Chondrocyte (in vitro differentiated cells): ENCODE measurements around the gene ASTN2. TPM values are rescaled to one million over a fixed set of nuclear protein-coding genes. Genes with fewer than 3 reads are reported as not detected.

ENCODE experiments used
- DNase-seq: peaks from one replicate; pipeline ENCODE4 v3.0.0; 2021; ENCODE audit warnings: mixed read lengths, low spot score
- H3K27ac Mint-ChIP-seq: one replicate; pipeline ENCODE4 v1.8.0; 2021; ENCODE audit warnings: mild to moderate bottlenecking, moderate library complexity, mixed read lengths; ENCODE audit not compliant: unreplicated experiment
- H3K27me3 Mint-ChIP-seq: 2 replicates; pipeline ENCODE4 v1.8.0; 2021; ENCODE audit warnings: low read depth, mixed read lengths
- H3K36me3 Mint-ChIP-seq: 2 replicates; pipeline ENCODE4 v1.8.0; 2021; ENCODE audit warnings: low read depth, mixed read lengths
- H3K4me1 Mint-ChIP-seq: 2 replicates; pipeline ENCODE4 v1.8.0; 2021; ENCODE audit warnings: low read depth, mild to moderate bottlenecking, mixed read lengths
- H3K4me3 Mint-ChIP-seq: one replicate; pipeline ENCODE4 v1.8.0; 2021; ENCODE audit warnings: mild to moderate bottlenecking, moderate library complexity, mixed read lengths; ENCODE audit not compliant: unreplicated experiment
- H3K9me3 Mint-ChIP-seq: 2 replicates; pipeline ENCODE4 v1.8.0; 2021; ENCODE audit warnings: low read depth, mixed read lengths
- CTCF ChIP-seq: fragments of 200-600 bp; sonication (generic); IDR thresholded peaks from 2 replicates; pipeline ENCODE4 v1.5.0; 2021; ENCODE audit warnings: antibody characterized with exemption, mild to moderate bottlenecking, moderate library complexity
- total RNA-seq: library from RNA; stranded (reverse); gene quantifications from 3 replicates; pipeline ENCODE4 v1.2.1, GENCODE V29; 2021

ASTN2 gene
- total RNA-seq, 1 donor from 2014 or later: 3.6 TPM

- no peak overlapping the region for H3K27ac Mint-ChIP-seq
Observed at GRCh38 chr9:117247266-117247665, 167.6 kb downstream of the ASTN2 start.

GRCh38 chr9:117245175-117245829 is 169.6 kb downstream of the ASTN2 start:
- no peak for TF ChIP-seq CTCF
- H3K36me3 Mint-ChIP-seq: no peaks in the 10 kb centered on the region
- H3K27me3 Mint-ChIP-seq: no peaks in the 10 kb centered on the region
- no peak overlapping the region for H3K4me3 Mint-ChIP-seq
- no peaks in the 10 kb centered on the region for H3K4me1 Mint-ChIP-seq
- no peaks in the 10 kb centered on the region for H3K9me3 Mint-ChIP-seq
- H3K27ac Mint-ChIP-seq: no peak overlapping the region
- DNase-seq: no peak

More at GRCh38 chr9:117247266-117247665, 167.6 kb downstream of the ASTN2 start:
- H3K27me3 Mint-ChIP-seq: no peaks in the 10 kb centered on the region
- H3K9me3 Mint-ChIP-seq: no peaks in the 10 kb centered on the region
- no peaks in the 10 kb centered on the region for H3K36me3 Mint-ChIP-seq
- DNase-seq: no peak
- no peak overlapping the region for H3K4me3 Mint-ChIP-seq
- TF ChIP-seq CTCF: peak; percentile 33
- no peaks in the 10 kb centered on the region for H3K4me1 Mint-ChIP-seq

- Mint-ChIP-seq H3K36me3 (no peaks in the 10 kb centered on the region), H3K4me3 (no peak overlapping the region), H3K27ac (no peak overlapping the region), H3K9me3 (no peaks in the 10 kb centered on the region), H3K4me1 (no peaks in the 10 kb centered on the region), H3K27me3 (no peaks in the 10 kb centered on the region)
- no peak for DNase-seq
- no peak for TF ChIP-seq CTCF
Observed at GRCh38 chr9:117242082-117242481, 172.8 kb downstream of the ASTN2 start.

- TF ChIP-seq CTCF: no peak
- no peaks in the 10 kb centered on the region for H3K9me3 Mint-ChIP-seq
Observed at GRCh38 chr9:117239428-117239827, 175.4 kb downstream of the ASTN2 start.

GRCh38 chr9:117234103-117234502 is 180.8 kb downstream of the ASTN2 start:
- Mint-ChIP-seq H3K36me3 (no peaks in the 10 kb centered on the region), H3K4me3 (no peak overlapping the region), H3K9me3 (peaks cover 6% of the 10 kb centered on the region), H3K27me3 (peaks cover 5% of the 10 kb centered on the region), H3K27ac (no peak overlapping the region), H3K4me1 (no peaks in the 10 kb centered on the region)
- no peak for TF ChIP-seq CTCF
- DNase-seq: no peak

More at GRCh38 chr9:117239428-117239827, 175.4 kb downstream of the ASTN2 start:
- Mint-ChIP-seq H3K36me3 (no peaks in the 10 kb centered on the region), H3K4me1 (no peaks in the 10 kb centered on the region), H3K27me3 (no peaks in the 10 kb centered on the region), H3K4me3 (no peak overlapping the region), H3K27ac (no peak overlapping the region)
- no peak for DNase-seq
